B cell (primary cell): Measurements from ENCODE around the gene GBE1.

ENCODE experiments used
- EZH2 ChIP-seq: IDR thresholded peaks from 2 replicates; pipeline ENCODE4 v1.6.1; 2012; ENCODE audit warnings: borderline replicate concordance, low read depth, mild to moderate bottlenecking, moderate library complexity, low read length; ENCODE audit not compliant: insufficient read depth, poor library complexity, severe bottlenecking
- TF ChIP-seq, protein P1 (sequence below): fragments of 200-600 bp; IDR thresholded peaks from one replicate; pipeline ENCODE4 v1.8.0; 2022; ENCODE audit warnings: antibody characterized with exemption, mild to moderate bottlenecking

DNA sequence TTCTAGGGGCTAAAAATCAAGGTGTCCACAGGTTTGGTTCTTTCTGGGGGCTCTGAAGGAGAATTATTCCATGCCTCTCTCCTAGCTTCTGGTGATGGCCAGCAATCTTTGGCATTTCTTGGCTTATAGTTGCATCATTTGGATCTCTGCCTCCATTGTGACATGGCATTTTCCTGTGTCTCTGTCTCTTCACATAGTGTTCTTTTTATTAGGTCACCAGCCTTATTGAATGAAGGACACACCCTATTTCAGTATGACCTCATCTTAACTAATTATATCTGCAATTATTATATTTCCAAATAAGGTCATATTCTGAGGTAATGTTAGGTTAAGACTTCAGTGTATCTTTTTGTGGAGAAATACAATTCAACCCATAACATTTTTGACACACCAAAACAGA, 3.2 kb upstream of the GBE1 start:
- TF ChIP-seq, protein P1, sequence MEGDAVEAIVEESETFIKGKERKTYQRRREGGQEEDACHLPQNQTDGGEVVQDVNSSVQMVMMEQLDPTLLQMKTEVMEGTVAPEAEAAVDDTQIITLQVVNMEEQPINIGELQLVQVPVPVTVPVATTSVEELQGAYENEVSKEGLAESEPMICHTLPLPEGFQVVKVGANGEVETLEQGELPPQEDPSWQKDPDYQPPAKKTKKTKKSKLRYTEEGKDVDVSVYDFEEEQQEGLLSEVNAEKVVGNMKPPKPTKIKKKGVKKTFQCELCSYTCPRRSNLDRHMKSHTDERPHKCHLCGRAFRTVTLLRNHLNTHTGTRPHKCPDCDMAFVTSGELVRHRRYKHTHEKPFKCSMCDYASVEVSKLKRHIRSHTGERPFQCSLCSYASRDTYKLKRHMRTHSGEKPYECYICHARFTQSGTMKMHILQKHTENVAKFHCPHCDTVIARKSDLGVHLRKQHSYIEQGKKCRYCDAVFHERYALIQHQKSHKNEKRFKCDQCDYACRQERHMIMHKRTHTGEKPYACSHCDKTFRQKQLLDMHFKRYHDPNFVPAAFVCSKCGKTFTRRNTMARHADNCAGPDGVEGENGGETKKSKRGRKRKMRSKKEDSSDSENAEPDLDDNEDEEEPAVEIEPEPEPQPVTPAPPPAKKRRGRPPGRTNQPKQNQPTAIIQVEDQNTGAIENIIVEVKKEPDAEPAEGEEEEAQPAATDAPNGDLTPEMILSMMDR, result no peak
- no peak for TF ChIP-seq EZH2
